Stomach (tissue), 4 donors: ENCODE measurements around the gene LDLRAD3.

Experiments used
- CTCF ChIP-seq, 7 experiments: fragments of 450-650 bp in 4 of 7; fragments of 200-600 bp in 3 of 7; sonication (generic) in 3 of 7; IDR thresholded peaks; one replicate each; pipeline ENCODE4 v1.5.1; 2016 to 2019; ENCODE audit warnings: antibody characterized with exemption in 7 of 7, control low read depth in 2 of 7, mild to moderate bottlenecking in 1 of 7
- EP300 ChIP-seq: sonication (generic); formaldehyde crosslinking; IDR thresholded peaks from one replicate; pipeline ENCODE4 v1.6.1; 2017; ENCODE audit warnings: antibody characterized with exemption
- POLR2A ChIP-seq, 4 donors: fragments of 450-650 bp; IDR thresholded peaks; one replicate each; pipeline ENCODE4 v1.6.1; 2016; ENCODE audit warnings: antibody characterized with exemption in 4 of 4, control low read depth in 2 of 4, mild to moderate bottlenecking in 1 of 4, moderate library complexity in 1 of 4
- POLR2AphosphoS5 ChIP-seq, 3 donors: sonication (generic); formaldehyde crosslinking; IDR thresholded peaks; one replicate each; pipeline ENCODE4 v1.6.1; 2016; ENCODE audit warnings: antibody characterized with exemption in 3 of 3

DNA sequence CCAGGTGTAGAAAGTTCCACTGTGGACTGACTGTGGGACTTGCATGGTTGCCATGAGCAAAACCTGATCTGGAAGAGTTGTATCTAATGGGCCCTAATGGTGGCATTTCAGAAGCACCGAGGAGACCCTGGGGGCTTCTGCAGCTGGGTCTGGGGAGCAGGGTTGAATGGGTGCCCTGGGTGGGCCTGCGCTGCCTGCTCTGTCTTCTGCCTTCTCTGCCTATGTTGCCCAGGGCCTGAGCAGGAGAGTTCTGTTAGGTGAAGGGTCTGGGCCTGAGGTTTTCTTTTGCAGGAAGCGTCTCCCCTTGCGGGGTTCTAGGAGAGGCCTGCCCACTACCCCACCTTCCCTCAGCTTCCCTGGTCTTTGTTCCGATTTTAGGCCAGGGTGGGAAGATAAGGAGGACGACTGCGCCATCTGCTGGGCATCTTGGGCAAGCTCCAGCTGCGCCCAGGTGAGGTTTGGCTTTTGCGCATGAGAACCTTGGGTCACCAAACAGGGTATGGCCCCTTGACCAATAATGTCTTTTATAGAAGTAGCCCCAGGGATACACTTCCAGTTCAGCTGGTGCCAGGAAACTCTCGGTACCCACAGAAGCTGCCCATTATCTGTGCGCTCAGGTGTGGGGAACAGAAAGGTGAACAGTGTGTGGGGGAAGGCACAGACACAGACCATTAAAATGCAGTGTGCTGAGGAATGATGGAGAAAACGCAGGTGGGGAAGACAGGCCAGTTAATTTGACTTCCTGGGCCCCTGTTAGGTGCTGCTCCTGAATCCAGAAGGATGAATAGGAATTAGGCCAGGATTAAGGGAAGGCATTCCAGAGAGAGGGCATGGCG lies 322.1 kb downstream of the LDLRAD3 start:
- TF ChIP-seq POLR2AphosphoS5 (IDR thresholded peaks at IDR 0.05) (no peak), CTCF (IDR thresholded peaks at IDR 0.05) (peak in 5 of 7 experiments; percentile 40 to 79 (median 70)), EP300 (no peak), POLR2A (IDR thresholded peaks at IDR 0.05) (no peak)
